GM19239 (cell line): ENCODE results near the gene LAMP1.
"Not testable (repeated sequence)": the region's sequence is repeated elsewhere in the genome, so short reads cannot be mapped to it uniquely, and the experiment has no call there.

ENCODE experiments used
- DNase-seq: peaks from one replicate; pipeline ENCODE4 v3.0.0; 2011; ENCODE audit warnings: low spot score; ENCODE audit not compliant: insufficient read length
- FAIRE-seq: peaks from 2 replicates; lab custom pipeline; 2011; peaks lifted over from hg19 to GRCh38; lab: Jason Lieb, UNC

Gene LAMP1

DNA sequence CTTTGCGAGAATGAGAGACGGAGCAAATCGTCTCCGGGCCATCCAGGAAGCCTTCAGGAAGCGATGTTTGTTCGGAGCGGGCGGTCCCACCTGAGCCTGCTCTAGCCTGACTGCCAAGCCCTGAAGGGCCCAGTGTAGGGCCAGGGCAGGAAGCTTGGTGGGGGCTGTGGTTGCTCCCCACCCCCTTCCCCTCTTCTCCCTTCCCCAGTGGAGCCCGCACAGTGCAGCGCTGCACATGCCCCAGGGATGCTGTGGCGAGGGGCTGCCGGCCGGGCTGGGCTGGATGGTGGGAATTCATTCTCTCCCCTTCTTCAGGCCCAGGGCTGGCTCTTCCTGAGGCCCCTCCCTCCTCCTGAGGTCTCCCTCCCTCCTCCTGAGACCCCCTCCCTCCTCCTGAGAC, 74.0 kb downstream of the LAMP1 start:
- FAIRE-seq, result no peak
- no peak for DNase-seq

DNA sequence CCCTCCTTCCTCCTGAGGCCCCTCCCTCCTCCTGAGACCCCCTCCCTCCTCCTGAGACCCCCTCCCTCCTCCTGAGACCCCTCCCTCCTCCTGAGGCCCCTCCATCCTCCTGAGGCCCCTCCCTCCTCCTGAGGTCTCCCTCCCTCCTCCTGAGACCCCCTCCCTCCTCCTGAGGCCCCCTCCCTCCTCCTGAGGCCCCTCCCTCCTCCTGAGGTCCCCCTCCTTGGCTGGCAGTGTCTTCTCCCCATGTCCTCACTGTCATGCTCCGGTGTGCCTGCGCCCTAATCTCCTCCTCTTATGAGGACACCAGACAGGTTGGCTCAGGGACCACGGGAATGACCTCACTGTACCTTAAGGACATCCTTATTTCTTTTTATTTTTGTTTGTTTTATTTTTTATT, 74.7 kb downstream of the LAMP1 start:
- FAIRE-seq, DNase-seq: not testable (repeated sequence)
